Neural progenitor cell (in vitro differentiated cells): ENCODE results near the gene SIRT5. TPM values are rescaled to one million over a fixed set of nuclear protein-coding genes. Genes with fewer than 3 reads are reported as not detected.

Experiments
- DNase-seq: peaks from one replicate; pipeline ENCODE4 v3.0.0-alpha.2; 2016; ENCODE audit warnings: low spot score
- H2AFZ ChIP-seq: fragments of 200-600 bp; sonication (generic); replicated peaks from 2 replicates; pipeline ENCODE4 v1.6.1; 2016; ENCODE audit warnings: antibody characterized with exemption
- H3F3A ChIP-seq: fragments of 200-600 bp; sonication (generic); 2 replicates; pipeline ENCODE4 v1.6.1; 2016; ENCODE audit warnings: antibody characterized with exemption, low read depth
- H3K27ac ChIP-seq: fragments of 200-600 bp; sonication (generic); 2 replicates; pipeline ENCODE4 v1.5.1; 2016; ENCODE audit warnings: mild to moderate bottlenecking
- H3K27me3 ChIP-seq: fragments of 200-600 bp; sonication (generic); 2 replicates; pipeline ENCODE4 v1.6.1; 2016; ENCODE audit warnings: mild to moderate bottlenecking, moderate library complexity
- H3K36me3 ChIP-seq: fragments of 200-600 bp; sonication (generic); 2 replicates; pipeline ENCODE4 v1.5.1; 2016
- H3K4me1 ChIP-seq: fragments of 200-600 bp; sonication (generic); 2 replicates; pipeline ENCODE4 v1.6.1; 2016; ENCODE audit warnings: mixed run types
- H3K4me2 ChIP-seq: fragments of 200-600 bp; sonication (generic); 2 replicates; pipeline ENCODE4 v1.6.1; 2016
- H3K4me3 ChIP-seq: fragments of 200-600 bp; sonication (generic); 2 replicates; pipeline ENCODE4 v1.5.1; 2016
- H3K79me2 ChIP-seq: fragments of 200-600 bp; sonication (generic); 2 replicates; pipeline ENCODE4 v1.6.1; 2016; ENCODE audit warnings: low read depth
- H3K9ac ChIP-seq: fragments of 200-600 bp; sonication (generic); 2 replicates; pipeline ENCODE4 v1.6.1; 2016
- H3K9me3 ChIP-seq: fragments of 200-600 bp; sonication (generic); 2 replicates; pipeline ENCODE4 v1.5.1; 2016; ENCODE audit warnings: low read depth
- H4K20me1 ChIP-seq: fragments of 200-600 bp; sonication (generic); 2 replicates; pipeline ENCODE4 v1.6.1; 2016; ENCODE audit warnings: low read depth
- H3K27ac Mint-ChIP-seq: 3 replicates; pipeline ENCODE4 v1.8.0; 2021; ENCODE audit warnings: mixed read lengths
- H3K27me3 Mint-ChIP-seq: 2 replicates; pipeline ENCODE4 v1.8.0; 2022; ENCODE audit warnings: low read depth, mild to moderate bottlenecking, inconsistent platforms, moderate library complexity, mixed read lengths; ENCODE audit not compliant: insufficient read depth
- H3K36me3 Mint-ChIP-seq: 3 replicates; pipeline ENCODE4 v1.8.0; 2021; ENCODE audit warnings: mixed read lengths
- H3K4me1 Mint-ChIP-seq: 3 replicates; pipeline ENCODE4 v1.8.0; 2021; ENCODE audit warnings: mixed read lengths
- H3K4me3 Mint-ChIP-seq: 3 replicates; pipeline ENCODE4 v1.8.0; 2021; ENCODE audit warnings: mild to moderate bottlenecking, moderate library complexity, mixed read lengths
- H3K9me3 Mint-ChIP-seq: 3 replicates; pipeline ENCODE4 v1.8.0; 2020; ENCODE audit warnings: mixed read lengths
- EZH2 ChIP-seq: fragments of 200-600 bp; sonication (generic); IDR thresholded peaks from 2 replicates; pipeline ENCODE4 v1.6.1; 2017; ENCODE audit warnings: antibody characterized with exemption, mild to moderate bottlenecking, moderate library complexity
- EZH2phosphoT487 ChIP-seq: fragments of 200-600 bp; sonication (generic); IDR thresholded peaks from 2 replicates; pipeline ENCODE4 v1.6.1; 2017; ENCODE audit warnings: antibody characterized with exemption
- total RNA-seq: library from RNA; depleted of rRNA; stranded (reverse); fragments of >200 nt; gene quantifications from 2 replicates; pipeline ENCODE4 v1.2.3, GENCODE V29; 2015; ENCODE audit warnings: low replicate concordance
- TF ChIP-seq, protein P1 (sequence below): fragments of 200-600 bp; sonication (generic); IDR thresholded peaks from 2 replicates; pipeline ENCODE4 v1.5.1; 2017; ENCODE audit warnings: antibody characterized with exemption, mild to moderate bottlenecking

Gene SIRT5
- total RNA-seq, 1 donor from 2014 or later: 18.2 TPM

DNA sequence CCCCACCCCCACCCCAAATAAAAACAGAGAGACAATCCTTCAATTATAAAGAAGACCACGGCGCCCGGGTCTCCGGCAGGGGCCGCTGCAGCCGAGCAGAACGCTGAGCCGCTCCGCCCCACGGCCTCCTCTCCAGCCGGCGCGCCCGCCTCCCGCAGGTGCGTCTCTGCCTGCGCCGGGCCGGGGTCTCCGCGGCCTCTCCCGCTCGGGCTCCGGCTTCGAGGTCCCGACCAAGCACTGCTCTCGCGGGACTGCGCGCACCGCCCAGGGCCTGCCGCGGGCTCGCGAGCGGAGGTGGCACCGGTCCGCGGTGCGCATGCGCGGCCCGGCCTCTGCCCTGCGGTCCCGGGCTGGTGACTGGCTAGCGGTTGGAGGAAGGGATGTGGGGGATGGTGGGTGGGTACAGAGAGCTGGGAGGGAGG lies 241 bp upstream of the SIRT5 start:
- Mint-ChIP-seq H3K36me3 (peaks cover 4% of the 10 kb centered on the region), H3K4me1 (peaks cover 22% of the 10 kb centered on the region), H3K4me3 (peak overlapping the region; percentile 96), H3K9me3 (peaks cover 6% of the 10 kb centered on the region), H3K27me3 (peaks cover 3% of the 10 kb centered on the region), H3K27ac (peak overlapping the region; percentile 98)
- no peaks in the 10 kb centered on the region for H3K27me3 ChIP-seq
- no peaks in the 10 kb centered on the region for H3K9me3 ChIP-seq
- no peaks in the 10 kb centered on the region for H4K20me1 ChIP-seq
- peaks cover 28% of the 10 kb centered on the region for H3K79me2 ChIP-seq
- no peaks in the 10 kb centered on the region for H3K36me3 ChIP-seq
- TF ChIP-seq EZH2 (no peak), EZH2phosphoT487 (no peak)
- TF ChIP-seq, protein P1, sequence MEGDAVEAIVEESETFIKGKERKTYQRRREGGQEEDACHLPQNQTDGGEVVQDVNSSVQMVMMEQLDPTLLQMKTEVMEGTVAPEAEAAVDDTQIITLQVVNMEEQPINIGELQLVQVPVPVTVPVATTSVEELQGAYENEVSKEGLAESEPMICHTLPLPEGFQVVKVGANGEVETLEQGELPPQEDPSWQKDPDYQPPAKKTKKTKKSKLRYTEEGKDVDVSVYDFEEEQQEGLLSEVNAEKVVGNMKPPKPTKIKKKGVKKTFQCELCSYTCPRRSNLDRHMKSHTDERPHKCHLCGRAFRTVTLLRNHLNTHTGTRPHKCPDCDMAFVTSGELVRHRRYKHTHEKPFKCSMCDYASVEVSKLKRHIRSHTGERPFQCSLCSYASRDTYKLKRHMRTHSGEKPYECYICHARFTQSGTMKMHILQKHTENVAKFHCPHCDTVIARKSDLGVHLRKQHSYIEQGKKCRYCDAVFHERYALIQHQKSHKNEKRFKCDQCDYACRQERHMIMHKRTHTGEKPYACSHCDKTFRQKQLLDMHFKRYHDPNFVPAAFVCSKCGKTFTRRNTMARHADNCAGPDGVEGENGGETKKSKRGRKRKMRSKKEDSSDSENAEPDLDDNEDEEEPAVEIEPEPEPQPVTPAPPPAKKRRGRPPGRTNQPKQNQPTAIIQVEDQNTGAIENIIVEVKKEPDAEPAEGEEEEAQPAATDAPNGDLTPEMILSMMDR: peak; percentile 67
- H3K4me1 ChIP-seq: peaks cover 22% of the 10 kb centered on the region
- peak overlapping the region; percentile 93 for H2AFZ ChIP-seq
- peak overlapping the region; percentile 64 for H3K4me3 ChIP-seq
- H3K27ac ChIP-seq: peak overlapping the region; percentile 73
- H3F3A ChIP-seq: peaks cover 39% of the 10 kb centered on the region
- H3K9ac ChIP-seq: peak overlapping the region; percentile 42
- H3K4me2 ChIP-seq: peak overlapping the region; percentile 76
- peak; percentile 98 for DNase-seq

GRCh38 chr6:13575377-13575775 lies 975 bp downstream of the SIRT5 start:
- Histone ChIP-seq H3K27me3 (no peaks in the 10 kb centered on the region), H3F3A (peaks cover 39% of the 10 kb centered on the region), H3K4me2 (peak overlapping the region; percentile 76), H4K20me1 (no peaks in the 10 kb centered on the region), H3K27ac (no peak overlapping the region), H3K79me2 (peaks cover 28% of the 10 kb centered on the region), H2AFZ (no peak overlapping the region), H3K4me3 (peak overlapping the region; percentile 64), H3K9me3 (no peaks in the 10 kb centered on the region), H3K4me1 (peaks cover 22% of the 10 kb centered on the region), H3K36me3 (no peaks in the 10 kb centered on the region), H3K9ac (no peak overlapping the region)
- H3K36me3 Mint-ChIP-seq: peaks cover 7% of the 10 kb centered on the region
- TF ChIP-seq, protein P1: peak; percentile 90
- no peak for TF ChIP-seq EZH2phosphoT487
- H3K4me3 Mint-ChIP-seq: peak overlapping the region; percentile 96
- H3K27ac Mint-ChIP-seq: peak overlapping the region; percentile 98
- no peak for DNase-seq
- peaks cover 6% of the 10 kb centered on the region for H3K9me3 Mint-ChIP-seq
- H3K27me3 Mint-ChIP-seq: peaks cover 6% of the 10 kb centered on the region
- peaks cover 22% of the 10 kb centered on the region for H3K4me1 Mint-ChIP-seq

DNA sequence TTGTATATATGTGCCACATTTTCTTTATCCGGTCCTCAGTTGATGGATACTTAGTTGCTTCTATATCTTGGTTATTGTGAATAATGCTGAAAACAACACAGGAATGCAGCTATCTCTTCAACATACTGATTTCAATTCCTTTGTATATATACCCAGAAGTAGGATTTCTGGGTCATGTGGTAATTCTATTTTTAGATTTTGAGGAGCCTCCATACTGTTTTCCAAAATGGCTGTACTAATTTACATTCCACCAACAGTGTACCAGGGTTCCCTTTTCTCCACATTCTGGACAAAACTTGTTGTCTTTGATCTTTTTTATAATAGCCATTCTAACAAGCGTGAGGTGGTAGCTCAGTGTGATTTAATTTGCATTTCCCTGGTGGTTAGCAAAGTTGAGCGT lies 1.6 kb downstream of the SIRT5 start:
- Histone ChIP-seq H3K27ac (no peak overlapping the region), H2AFZ (no peak overlapping the region), H3K9me3 (no peaks in the 10 kb centered on the region), H3K27me3 (no peaks in the 10 kb centered on the region), H3F3A (peaks cover 39% of the 10 kb centered on the region), H4K20me1 (no peaks in the 10 kb centered on the region), H3K4me3 (no peak overlapping the region), H3K4me1 (peaks cover 22% of the 10 kb centered on the region), H3K4me2 (no peak overlapping the region), H3K79me2 (peaks cover 28% of the 10 kb centered on the region), H3K9ac (no peak overlapping the region), H3K36me3 (no peaks in the 10 kb centered on the region)
- TF ChIP-seq, protein P1: no peak
- TF ChIP-seq EZH2 (no peak), EZH2phosphoT487 (no peak)
- H3K27ac Mint-ChIP-seq: no peak overlapping the region
- H3K36me3 Mint-ChIP-seq: peaks cover 7% of the 10 kb centered on the region
- H3K9me3 Mint-ChIP-seq: peaks cover 6% of the 10 kb centered on the region
- H3K27me3 Mint-ChIP-seq: peaks cover 3% of the 10 kb centered on the region
- peaks cover 22% of the 10 kb centered on the region for H3K4me1 Mint-ChIP-seq
- no peak for DNase-seq
- H3K4me3 Mint-ChIP-seq: peak overlapping the region; percentile 68
